Caco-2 (cell line): Measurements from ENCODE around the gene IL10RA. TPM values are rescaled to one million over a fixed set of nuclear protein-coding genes. Genes with fewer than 3 reads are reported as not detected.

Source experiments
- BruUV-seq: library from RNA; stranded (reverse); fragments of 400-500 nt; replicated peaks from 2 replicates; lab custom pipeline; 2021; lab: Mats Ljungman, UMichigan
- CTCF ChIA-PET: fragments of 300-600 bp; sonication (Branson Sonifier 250); formaldehyde crosslinking; loops from one replicate; lab custom pipeline; 2022; ENCODE audit warnings: antibody characterized with exemption; lab: Charles Lee
- POLR2A ChIA-PET: fragments of 300-600 bp; sonication (Branson Sonifier 250); formaldehyde crosslinking; loops from one replicate; lab custom pipeline; 2022; ENCODE audit warnings: antibody characterized with exemption; lab: Charles Lee
- DNase-seq, 2 experiments: peaks; one replicate each; pipeline versions ENCODE4 v3.0.0 to v3.0.0-alpha.2; 2020 to 2022
- H3K27me3 ChIP-seq: replicated peaks from 2 replicates; pipeline ENCODE4 v1.6.0; 2011; ENCODE audit warnings: low read length; ENCODE audit not compliant: control insufficient read depth, insufficient read depth
- H3K36me3 ChIP-seq: 2 replicates; pipeline ENCODE4 v1.5.1; 2011; ENCODE audit warnings: low read length; ENCODE audit not compliant: control insufficient read depth, insufficient read depth
- H3K4me1 ChIP-seq: fragments of 250-450 bp; sonication (Bioruptor Pico); 2 replicates; pipeline ENCODE4 v1.5.1; 2020; ENCODE audit warnings: mild to moderate bottlenecking
- H3K4me3 ChIP-seq: 2 replicates; pipeline ENCODE4 v1.5.1; 2011; ENCODE audit warnings: low read depth, mild to moderate bottlenecking, control low read depth, low read length
- H3K9me3 ChIP-seq: fragments of 250-450 bp; sonication (Bioruptor Pico); 2 replicates; pipeline ENCODE4 v1.5.1; 2020; ENCODE audit warnings: mild to moderate bottlenecking, moderate library complexity
- H3K27ac Mint-ChIP-seq: one replicate; pipeline ENCODE4 v1.8.0; 2022; ENCODE audit warnings: mixed read lengths; ENCODE audit not compliant: unreplicated experiment
- H3K27me3 Mint-ChIP-seq: one replicate; pipeline ENCODE4 v1.8.0; 2022; ENCODE audit warnings: mixed read lengths; ENCODE audit not compliant: insufficient read depth, unreplicated experiment
- H3K36me3 Mint-ChIP-seq: one replicate; pipeline ENCODE4 v1.8.0; 2022; ENCODE audit warnings: mild to moderate bottlenecking, mixed read lengths; ENCODE audit not compliant: insufficient read depth, unreplicated experiment
- H3K4me1 Mint-ChIP-seq: one replicate; pipeline ENCODE4 v1.8.0; 2022; ENCODE audit warnings: low read depth, mixed read lengths; ENCODE audit not compliant: unreplicated experiment
- H3K4me3 Mint-ChIP-seq: one replicate; pipeline ENCODE4 v1.8.0; 2022; ENCODE audit warnings: mild to moderate bottlenecking, moderate library complexity, mixed read lengths; ENCODE audit not compliant: unreplicated experiment
- H3K9me3 Mint-ChIP-seq: one replicate; pipeline ENCODE4 v1.8.0; 2022; ENCODE audit warnings: mixed read lengths; ENCODE audit not compliant: unreplicated experiment
- CTCF ChIP-seq, 2 experiments: fragments of 200-600 bp in 1 of 2; IDR thresholded peaks; 1 replicate in 1 of 2; 2 replicates in 1 of 2; pipeline versions ENCODE4 v1.5.1 to v1.8.0; 2011 to 2022; ENCODE audit warnings: antibody characterized with exemption in 1 of 2, control low read depth in 1 of 2, inconsistent platforms in 1 of 2, low read depth in 1 of 2, low read length in 1 of 2, mild to moderate bottlenecking in 1 of 2, moderate library complexity in 1 of 2; ENCODE audit not compliant: insufficient read depth in 1 of 2, severe bottlenecking in 1 of 2, unreplicated experiment in 1 of 2
- intact Hi-C: fragments of 100-400 bp; cut with micrococcal nuclease; formaldehyde crosslinking; loops from one replicate; pipeline ENCODE4 v1.10.0; 2022; ENCODE audit not compliant: unreplicated experiment
- total RNA-seq: library from RNA; stranded (reverse); gene quantifications from 2 replicates; pipeline ENCODE4 v1.2.3, GENCODE V29; 2022

Gene IL10RA
- total RNA-seq, 1 experiment from 2014 or later, result 1.6 TPM

DNA sequence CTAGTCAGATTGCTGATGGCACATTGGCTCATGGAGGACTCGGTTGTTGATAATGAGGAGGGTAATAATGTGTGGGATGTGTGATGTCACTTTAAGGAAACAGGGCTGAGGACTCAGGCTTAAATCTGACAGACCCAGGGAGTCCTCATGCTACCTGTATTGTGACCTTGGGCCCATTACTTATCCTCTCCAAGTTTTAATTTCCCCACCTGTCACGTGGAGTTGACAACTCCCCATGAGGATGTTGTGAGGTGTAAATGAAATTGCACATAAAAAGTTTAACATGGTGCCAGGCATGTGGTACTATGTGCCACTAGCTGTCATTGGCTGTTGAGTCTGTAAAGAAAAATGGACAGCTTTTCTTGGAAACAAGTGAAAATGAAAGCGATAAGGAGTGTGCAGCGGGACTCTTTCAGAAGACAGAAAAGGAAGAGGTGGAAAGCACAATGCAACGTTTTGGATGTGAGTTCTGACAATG, 15.3 kb downstream of the IL10RA start:
- no peaks in the 10 kb centered on the region for H3K36me3 Mint-ChIP-seq
- ChIA-PET CTCF (interaction anchor here (0.9 kb wide), 1 partner anchor 15 kb away, joined by 3 read pairs; the partner anchor contains the start of gene IL10RA), POLR2A (no interaction called here)
- Histone ChIP-seq H3K4me1 (peaks cover 11% of the 10 kb centered on the region), H3K4me3 (no peak overlapping the region), H3K9me3 (no peaks in the 10 kb centered on the region), H3K27me3 (no peaks in the 10 kb centered on the region), H3K36me3 (no peaks in the 10 kb centered on the region)
- H3K27me3 Mint-ChIP-seq, result no peaks in the 10 kb centered on the region
- no peak for DNase-seq
- H3K27ac Mint-ChIP-seq, result no peak overlapping the region
- H3K9me3 Mint-ChIP-seq, result peaks cover 11% of the 10 kb centered on the region
- no peak overlapping the region for H3K4me3 Mint-ChIP-seq
- no TSS peak for BruUV-seq
- no peak for TF ChIP-seq CTCF (IDR thresholded peaks at IDR 0.05; ENCODE audit: insufficient read depth in 1 of 2, low read depth in 1 of 2, low read length in 1 of 2, severe bottlenecking in 1 of 2, unreplicated experiment in 1 of 2)
- H3K4me1 Mint-ChIP-seq, result peaks cover 15% of the 10 kb centered on the region
- intact Hi-C loops, result no loop called here

- Mint-ChIP-seq H3K4me3 (no peak overlapping the region), H3K4me1 (peaks cover 15% of the 10 kb centered on the region), H3K9me3 (peaks cover 11% of the 10 kb centered on the region), H3K36me3 (no peaks in the 10 kb centered on the region), H3K27ac (no peak overlapping the region), H3K27me3 (no peaks in the 10 kb centered on the region)
- ChIA-PET POLR2A (no interaction called here), CTCF (no interaction called here)
- no peaks in the 10 kb centered on the region for H3K27me3 ChIP-seq
- DNase-seq, result peak in 1 of 2 experiments; percentile 21
- BruUV-seq, result no TSS peak
- peaks cover 11% of the 10 kb centered on the region for H3K4me1 ChIP-seq
- intact Hi-C loops, result no loop called here
- H3K4me3 ChIP-seq, result no peak overlapping the region
- no peaks in the 10 kb centered on the region for H3K36me3 ChIP-seq
- no peaks in the 10 kb centered on the region for H3K9me3 ChIP-seq
- TF ChIP-seq CTCF (IDR thresholded peaks at IDR 0.05; ENCODE audit: insufficient read depth in 1 of 2, low read depth in 1 of 2, low read length in 1 of 2, severe bottlenecking in 1 of 2, unreplicated experiment in 1 of 2), result no peak
These were observed 15.9 kb downstream of the IL10RA start for GRCh38 chr11:118002010-118002540.

- Histone ChIP-seq H3K4me3 (no peak overlapping the region), H3K27me3 (no peaks in the 10 kb centered on the region), H3K36me3 (no peaks in the 10 kb centered on the region), H3K4me1 (peaks cover 11% of the 10 kb centered on the region), H3K9me3 (no peaks in the 10 kb centered on the region)
- BruUV-seq, result no TSS peak
- H3K4me1 Mint-ChIP-seq, result peaks cover 15% of the 10 kb centered on the region
- no peaks in the 10 kb centered on the region for H3K27me3 Mint-ChIP-seq
- no peak overlapping the region for H3K27ac Mint-ChIP-seq
- TF ChIP-seq CTCF (IDR thresholded peaks at IDR 0.05; ENCODE audit: insufficient read depth in 1 of 2, low read depth in 1 of 2, low read length in 1 of 2, severe bottlenecking in 1 of 2, unreplicated experiment in 1 of 2), result no peak
- no peaks in the 10 kb centered on the region for H3K36me3 Mint-ChIP-seq
- ChIA-PET CTCF (interaction anchor here (0.9 kb wide), 1 partner anchor 15 kb away, joined by 3 read pairs; no protein-coding TSS in a partner anchor), POLR2A (no interaction called here)
- peaks cover 11% of the 10 kb centered on the region for H3K9me3 Mint-ChIP-seq
- intact Hi-C loops, result no loop called here
- no peak overlapping the region for H3K4me3 Mint-ChIP-seq
- peak in 1 of 2 experiments; percentile 21 for DNase-seq
These were observed 16.6 kb downstream of the IL10RA start for GRCh38 chr11:118002541-118003423.
